Left cardiac atrium (tissue), 4 donors: Measurements from ENCODE around the gene EML1. TPM values are rescaled to one million over a fixed set of nuclear protein-coding genes. Genes with fewer than 3 reads are reported as not detected.

Experiments
- ATAC-seq, 2 donors: fragments of 200-7000 bp; cut with Tn5 transposase; one replicate each; pipeline ENCODE4 v1.9.1; 2020; ENCODE audit warnings: mild to moderate bottlenecking in 2 of 2, moderate library complexity in 2 of 2
- DNase-seq: peaks from one replicate; pipeline ENCODE4 v3.0.0-alpha.2; 2020
- intact Hi-C, 2 donors: fragments of 100-400 bp; cut with DNase I; formaldehyde crosslinking; loops; one replicate each; pipeline versions ENCODE4 v1.14.1 to v1.15.1; 2022 to 2023
- total RNA-seq, 2 donors: library from RNA; stranded (reverse); fragmentation: NEBNext Ultra II Directional; extraction: Animal tissue kit (Norgen Biotek cat#: 25700); gene quantifications; one replicate each; pipeline ENCODE4 v1.2.1, GENCODE V29; 2021
- donor health status: DM: no; HTN: yes; CAD: no.
- donor health status: DM: no; HTN: yes; CAD: no; lungs with severe emphysema.
- donor health status: DM: yes; HTN: yes; CAD: no.
- donor health status: Dilated cardiomyopathy.

EML1 gene
- total RNA-seq, 2 donors from 2014 or later = 23.7 to 24.6 TPM

DNA sequence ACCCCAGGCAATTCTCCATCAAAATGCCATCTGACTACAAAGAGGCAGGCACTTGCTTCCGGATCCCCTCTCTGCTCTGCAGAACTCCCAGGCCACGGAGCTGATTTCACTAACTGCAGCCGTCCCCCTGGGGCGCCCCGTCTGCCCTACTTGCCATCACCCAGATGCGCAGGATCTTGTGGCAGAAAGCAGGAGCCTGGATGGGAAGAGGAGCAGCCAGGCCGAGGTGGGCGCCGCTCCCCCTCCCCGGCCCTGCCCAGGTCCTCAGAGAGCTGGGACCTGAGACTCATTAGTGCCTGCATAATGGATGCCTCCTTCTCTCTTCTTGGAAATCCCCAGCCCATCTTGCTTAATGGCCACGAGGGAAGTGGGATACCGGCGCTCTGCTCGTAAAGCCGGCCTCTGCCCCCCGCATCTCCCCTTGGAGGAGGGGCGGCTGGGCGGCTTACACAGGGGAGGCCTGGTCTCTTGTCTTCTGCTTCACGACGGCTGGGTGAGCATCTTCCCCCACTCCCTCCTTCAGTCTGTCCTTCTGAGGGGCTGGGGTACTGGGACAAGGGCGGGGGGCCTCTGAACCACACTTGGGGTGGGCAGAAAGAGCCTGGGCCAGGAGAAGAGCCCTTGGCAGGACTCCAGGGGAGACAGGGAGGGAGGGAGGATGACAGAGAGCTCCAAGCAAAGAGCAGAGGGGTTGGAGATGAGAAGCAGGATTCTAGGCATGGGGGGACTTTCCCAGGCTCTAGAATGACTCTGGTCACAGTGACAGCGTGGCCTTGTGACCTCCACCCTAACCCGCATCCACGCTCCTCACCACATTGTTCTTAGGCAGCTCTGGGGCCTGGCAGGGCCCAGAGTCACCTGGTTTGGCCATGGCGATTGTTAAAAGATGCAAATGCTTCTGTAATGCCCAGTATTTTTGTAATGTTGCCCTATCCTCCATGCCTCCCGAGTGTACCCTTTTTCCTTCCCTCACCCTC is 19.4 kb upstream of the EML1 start:
- peak in 1 of 2 donors; percentile 30 for ATAC-seq
- no peak for DNase-seq
- intact Hi-C loops = no loop called here

DNA sequence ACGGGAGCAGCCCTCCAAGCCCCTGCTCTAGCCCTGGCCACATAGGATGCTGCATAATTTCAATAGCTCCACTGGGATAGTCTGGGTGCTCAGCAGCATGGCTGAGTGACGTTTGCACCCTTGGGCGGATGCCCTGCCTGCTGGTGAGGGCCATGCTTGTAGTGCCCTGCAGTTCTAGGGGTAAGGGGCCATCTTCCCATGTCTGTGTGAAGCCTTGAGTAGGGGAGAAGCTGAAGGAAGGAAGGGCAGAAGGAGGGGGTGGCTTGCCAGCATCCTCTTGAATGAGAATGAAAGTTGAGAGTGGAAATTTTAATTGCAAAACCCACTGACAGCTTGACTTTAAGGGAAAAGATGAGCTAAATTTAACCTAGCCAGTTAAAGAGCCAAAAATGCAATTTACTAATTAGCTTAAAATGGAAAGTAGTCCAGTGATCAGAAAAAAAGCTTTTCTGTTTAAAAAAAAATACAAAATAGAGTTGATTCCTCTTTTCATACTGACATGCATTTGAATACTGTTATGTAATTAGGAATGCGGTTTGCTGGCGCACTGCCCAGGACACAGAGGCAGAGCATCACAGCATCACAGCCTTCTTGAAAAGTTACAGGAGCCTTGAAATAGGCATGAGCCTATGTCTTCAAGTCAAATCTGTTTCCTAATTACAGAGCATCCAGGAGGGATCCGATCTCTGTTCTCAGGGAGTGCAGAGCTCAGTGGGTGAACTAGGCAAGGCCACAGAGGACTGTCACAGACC is 18.5 kb upstream of the EML1 start:
- ATAC-seq (peak in 1 of 2 donors; percentile 35), DNase-seq (peak; percentile 59)
- intact Hi-C loops = no loop called here

DNA sequence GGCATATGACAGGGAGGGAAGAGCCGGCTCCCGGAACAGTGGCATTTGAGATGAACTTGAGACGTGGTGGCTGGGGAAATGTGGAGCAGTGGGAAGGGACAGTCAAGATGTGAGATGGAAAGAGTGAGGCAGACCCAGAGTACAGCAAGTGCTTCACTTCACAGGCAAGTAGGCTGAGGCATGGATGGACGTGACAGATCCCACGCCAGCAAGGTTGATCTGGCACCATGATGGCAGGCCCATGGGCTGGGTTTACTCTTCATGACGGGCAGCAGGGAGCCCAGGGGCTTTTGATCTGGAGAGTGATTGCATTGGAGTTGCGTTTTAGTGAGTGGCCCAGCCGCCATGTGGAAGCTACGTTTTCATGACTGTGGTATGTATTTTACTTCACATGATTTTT is 17.9 kb upstream of the EML1 start:
- intact Hi-C loops = no loop called here
- no peak for ATAC-seq
- no peak for DNase-seq

DNA sequence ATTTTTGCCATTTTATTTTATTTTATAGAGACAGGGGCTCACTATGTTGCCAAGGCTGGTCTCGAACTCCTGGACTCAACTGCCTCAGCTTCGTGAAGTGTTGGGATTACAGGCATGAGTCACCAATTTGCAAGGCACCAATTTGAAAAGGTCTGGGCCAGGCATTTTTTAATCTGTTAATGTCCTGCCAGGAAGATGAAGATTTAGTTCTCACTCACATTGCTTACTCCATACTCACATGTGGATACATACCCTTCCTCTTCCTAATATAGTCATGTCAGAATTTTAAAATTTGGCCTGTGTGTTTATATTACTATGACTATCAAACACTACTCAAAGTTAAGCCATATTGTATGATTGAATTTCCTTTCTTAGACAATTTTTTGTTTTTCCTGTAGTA is 15.3 kb upstream of the EML1 start:
- intact Hi-C loops = no loop called here
- ATAC-seq (no peak), DNase-seq (no peak)

DNA sequence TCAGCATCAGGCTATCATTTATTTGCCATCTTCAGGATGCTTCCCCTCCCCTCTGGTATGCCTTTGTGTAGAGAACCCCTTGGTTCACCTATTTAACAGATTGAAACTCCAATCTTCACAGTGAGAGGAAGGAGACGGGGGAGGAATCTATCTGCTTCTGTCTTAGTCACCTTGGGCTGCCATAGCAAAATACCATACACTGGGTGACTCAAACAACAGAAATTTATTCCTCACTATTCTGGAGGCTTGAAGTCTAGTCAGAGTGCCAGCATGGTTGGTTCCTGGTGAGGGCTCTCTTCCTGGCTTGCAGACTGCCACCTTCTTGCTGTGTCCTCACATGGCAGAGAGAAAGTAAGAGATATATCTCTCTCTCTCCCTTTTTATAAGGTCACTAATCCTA is 13.5 kb upstream of the EML1 start:
- ATAC-seq (no peak), DNase-seq (no peak)
- intact Hi-C loops = no loop called here

DNA sequence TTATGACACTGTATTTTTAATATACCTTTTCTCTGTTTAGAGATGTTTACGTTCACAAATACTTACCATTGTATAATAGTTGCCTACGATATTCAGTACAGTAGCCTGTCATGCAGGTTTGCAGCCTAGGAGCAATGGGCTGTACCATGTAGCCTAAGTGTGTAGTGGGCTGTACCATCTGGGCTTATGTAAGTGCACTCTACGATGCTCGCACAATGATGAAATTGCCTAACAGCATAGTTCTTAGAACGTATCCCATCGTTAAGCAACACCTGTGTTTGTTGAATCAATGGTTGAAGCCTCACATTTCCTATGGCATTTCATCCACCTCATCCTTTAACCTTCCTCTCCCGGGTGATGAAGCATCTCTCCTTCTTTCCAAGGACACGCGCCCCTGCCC is 12.5 kb upstream of the EML1 start:
- DNase-seq (no peak), ATAC-seq (no peak)
- intact Hi-C loops = no loop called here

DNA sequence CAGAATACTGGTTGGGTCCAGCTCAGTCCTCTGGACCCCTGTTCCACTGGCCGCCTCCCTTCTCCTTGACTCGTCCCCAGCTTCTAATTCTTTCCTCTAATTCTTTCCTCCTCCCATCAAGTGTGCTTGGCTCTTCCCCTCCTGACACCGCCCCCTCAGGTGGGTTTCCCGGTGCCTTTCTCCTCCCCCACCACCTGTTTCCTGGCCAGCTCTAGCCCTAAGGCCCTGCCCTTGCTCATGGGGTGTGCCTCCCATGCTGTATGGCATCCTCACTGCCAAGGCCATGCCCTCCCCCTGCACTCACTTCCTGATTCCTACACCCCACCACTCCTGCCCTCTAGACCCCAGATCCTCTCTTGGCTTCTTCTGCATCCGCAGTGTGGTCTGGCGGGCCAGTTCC is 12.1 kb upstream of the EML1 start:
- intact Hi-C loops = no loop called here
- DNase-seq = no peak
- no peak for ATAC-seq

DNA sequence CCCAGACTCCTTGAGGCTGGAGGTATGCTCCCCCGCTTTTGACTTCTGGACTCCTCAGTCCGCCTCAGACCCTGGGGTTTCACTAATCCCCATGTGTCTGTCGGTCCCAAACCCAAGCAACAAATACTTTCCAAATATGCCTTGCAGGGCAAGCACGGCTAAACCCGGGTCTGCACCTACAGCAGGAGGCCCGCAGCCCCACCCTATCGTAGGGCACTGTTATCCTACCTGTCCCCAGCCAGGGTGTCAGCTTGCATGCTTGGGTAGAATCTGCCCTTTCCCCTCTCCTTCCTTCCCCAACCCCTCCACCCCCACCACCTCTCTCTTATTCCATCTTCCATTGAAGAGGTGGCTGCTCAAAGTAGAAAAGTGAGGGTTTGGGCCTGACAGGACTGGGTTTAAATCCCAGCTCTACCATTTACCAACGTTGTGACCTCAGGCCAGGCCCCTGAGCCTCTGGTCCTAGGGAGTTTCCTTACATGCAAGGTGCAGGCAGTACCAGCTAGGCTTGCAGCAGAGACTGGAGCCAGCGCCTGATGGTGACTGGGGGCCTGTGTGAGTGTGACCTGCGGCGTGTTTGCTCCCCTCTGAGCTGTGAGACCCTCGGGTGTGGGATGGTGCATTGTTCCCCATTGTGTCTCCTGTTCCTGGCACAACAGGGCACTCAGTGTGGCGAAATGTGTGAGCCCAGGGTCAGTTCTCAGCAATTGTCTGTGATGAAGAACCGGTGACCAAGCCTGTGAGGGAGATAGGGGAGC is 11.2 kb upstream of the EML1 start:
- ATAC-seq (no peak), DNase-seq (no peak)
- intact Hi-C loops = no loop called here

DNA sequence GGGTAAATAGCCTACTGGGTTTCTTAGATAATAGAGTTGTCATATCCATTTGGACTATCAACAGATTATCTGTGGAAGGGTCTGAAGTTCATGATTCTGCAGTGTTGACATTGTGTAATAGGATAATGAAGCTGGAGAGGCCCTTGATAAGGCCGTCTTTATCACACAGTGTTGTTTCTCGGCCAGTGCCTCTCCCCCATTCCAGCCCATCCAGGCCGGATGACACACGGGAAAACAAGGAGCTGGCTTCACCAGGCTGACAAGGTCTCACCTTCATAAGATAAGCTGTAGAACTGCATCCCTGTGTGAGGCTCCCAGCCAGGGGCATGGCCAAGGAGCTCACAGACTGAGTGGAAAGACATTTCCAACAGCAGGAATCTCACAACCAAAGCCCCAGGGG is 8.7 kb upstream of the EML1 start:
- peak; percentile 48 to 84 for ATAC-seq
- intact Hi-C loops = no loop called here

DNA sequence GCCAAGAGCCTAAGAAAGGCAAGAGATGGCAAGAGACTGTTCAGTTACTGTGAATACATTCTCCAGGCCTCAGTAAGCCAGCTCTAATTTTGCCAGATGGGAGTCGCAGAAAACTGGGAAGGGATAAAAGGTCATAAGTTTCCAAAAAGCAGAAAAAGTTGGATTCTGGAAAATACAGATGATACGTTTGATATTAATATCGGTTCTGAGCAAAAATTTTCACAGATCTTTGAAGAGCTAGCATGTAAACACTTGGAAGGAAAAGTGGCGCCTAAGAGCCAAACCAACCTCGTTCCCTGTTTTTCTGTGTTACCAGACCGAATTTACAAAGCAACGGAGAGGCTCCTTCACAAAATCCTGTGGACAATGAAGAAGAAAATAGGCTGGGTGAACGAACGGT is 7.8 kb upstream of the EML1 start:
- DNase-seq = no peak
- ATAC-seq = no peak
- intact Hi-C loops = no loop called here

More for the DNA sequence above, 8.7 kb upstream of the EML1 start:
- no peak for DNase-seq

DNA sequence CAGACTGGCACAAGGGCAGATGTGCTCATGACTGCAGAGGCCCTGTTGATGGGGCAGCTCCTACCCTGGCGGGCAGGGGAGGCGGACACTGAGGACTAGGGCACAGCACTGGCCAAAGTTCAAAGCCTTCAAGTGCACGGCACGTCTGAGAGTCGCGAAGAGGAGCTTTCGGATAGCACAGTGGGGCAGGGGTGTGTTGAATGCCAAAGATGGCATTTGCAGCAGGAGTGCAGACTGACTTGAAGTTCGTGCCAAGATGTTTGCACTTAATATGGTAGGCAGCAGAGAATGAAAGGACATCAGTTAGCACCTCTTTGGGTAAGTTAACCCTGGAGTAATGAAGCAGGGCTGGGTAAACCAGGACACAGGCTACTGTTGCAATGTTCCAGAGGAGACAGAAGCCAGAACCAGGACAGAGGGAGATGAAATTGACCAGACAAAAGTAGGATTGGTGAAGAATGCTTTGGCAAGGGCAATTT is 6.7 kb upstream of the EML1 start:
- intact Hi-C loops = no loop called here
- DNase-seq (no peak), ATAC-seq (peak; percentile 79 to 83)

DNA sequence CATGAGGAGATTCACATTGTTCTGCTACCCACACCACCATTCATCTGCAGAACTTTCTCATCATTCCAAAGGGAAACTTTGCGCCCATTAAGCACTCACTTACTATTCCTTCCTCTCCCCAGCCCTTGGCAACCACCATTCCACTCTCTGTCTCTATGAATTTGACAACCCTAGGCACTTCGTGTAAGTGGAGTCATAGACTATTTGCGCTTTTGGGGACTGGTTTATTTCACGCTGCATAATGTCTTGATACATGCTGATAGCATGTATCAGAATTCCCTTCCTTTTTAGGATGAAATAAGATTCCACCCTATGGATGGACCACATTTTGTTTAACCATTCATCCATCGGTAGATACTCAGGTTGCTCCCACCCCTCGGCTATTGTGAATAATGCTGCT is 4.5 kb upstream of the EML1 start:
- intact Hi-C loops = no loop called here
- ATAC-seq = no peak
- DNase-seq = no peak

DNA sequence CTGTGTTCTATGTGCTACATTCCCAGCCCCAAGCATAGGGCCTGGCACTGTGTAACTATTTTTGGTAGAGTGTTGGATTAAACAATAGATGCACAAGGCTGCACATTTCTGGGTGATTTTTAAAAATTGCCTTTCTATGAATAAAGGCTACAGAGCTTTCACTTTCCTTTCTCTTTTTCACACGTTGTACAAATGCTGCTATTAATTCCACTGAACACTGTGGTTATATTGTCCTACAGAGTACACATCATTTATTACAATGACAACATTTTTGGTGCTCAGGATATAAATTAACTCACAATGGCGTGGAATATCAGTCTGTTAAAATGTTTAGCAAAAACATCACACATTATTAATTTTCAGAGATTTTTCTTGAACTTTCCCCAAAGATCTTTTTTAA is 3.6 kb upstream of the EML1 start:
- intact Hi-C loops = no loop called here
- ATAC-seq = no peak
- no peak for DNase-seq

DNA sequence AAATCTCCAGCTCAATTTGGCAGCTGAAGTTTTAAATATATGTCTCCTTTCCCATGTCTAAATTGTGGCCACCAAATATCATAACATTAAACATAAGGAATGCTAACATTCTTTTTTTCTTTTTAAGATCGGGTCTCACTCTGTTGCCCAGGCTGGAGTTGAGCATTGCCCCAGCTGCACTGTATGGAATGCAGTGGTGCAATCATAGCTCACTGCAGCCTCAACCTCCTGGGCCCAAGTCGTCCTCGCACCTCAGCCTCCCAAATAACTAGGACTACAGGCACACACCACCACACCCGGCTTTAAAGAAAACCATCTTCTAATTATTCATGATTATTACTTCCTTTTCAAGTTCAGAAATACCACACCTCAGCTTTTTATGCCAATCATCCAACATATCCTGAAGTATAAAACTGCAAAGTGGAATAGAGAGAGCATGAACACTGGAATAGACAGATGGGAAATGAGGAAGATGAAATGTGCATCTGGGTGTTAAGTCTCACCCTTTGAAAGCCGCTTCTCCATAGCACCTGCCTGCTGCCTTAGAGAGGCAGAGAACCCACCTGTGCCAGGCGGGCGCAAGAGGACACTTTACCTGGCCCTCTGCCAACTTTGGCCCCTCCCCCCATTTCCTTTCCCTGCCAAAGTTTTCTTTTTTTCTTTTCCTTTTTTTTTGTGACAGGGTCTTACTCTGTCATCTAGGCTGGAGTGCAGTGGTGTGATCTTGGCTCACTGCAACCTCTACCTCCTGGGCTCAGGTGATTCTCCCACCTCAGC is 2.8 kb upstream of the EML1 start:
- intact Hi-C loops = loop anchor here (5.0 kb wide), 2 partner anchors 33 to 58 kb away; no protein-coding TSS in a partner anchor
- ATAC-seq = no peak
- DNase-seq = no peak

DNA sequence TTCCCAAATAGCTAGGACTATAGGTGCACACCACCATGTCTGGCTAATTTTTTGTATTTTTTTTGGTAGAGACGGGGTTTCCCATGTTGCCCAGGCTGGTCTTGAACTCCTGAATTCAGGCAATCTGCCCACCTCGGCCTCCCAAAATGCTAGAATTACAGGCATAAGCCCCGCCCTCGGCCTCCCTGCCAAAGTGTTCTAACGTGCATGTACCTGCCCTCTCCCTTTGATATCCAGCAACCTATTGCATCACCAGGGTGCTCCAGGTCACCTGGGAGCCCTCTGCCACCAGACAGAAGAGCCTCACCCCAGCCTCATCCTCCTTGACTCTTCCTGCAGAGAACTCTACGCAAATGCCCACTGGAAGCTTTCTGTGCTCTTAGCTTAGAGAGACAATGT is 2.2 kb upstream of the EML1 start:
- intact Hi-C loops = loop anchor here (5.0 kb wide), 2 partner anchors 34 to 59 kb away; no protein-coding TSS in a partner anchor
- DNase-seq = peak; percentile 28
- no peak for ATAC-seq

DNA sequence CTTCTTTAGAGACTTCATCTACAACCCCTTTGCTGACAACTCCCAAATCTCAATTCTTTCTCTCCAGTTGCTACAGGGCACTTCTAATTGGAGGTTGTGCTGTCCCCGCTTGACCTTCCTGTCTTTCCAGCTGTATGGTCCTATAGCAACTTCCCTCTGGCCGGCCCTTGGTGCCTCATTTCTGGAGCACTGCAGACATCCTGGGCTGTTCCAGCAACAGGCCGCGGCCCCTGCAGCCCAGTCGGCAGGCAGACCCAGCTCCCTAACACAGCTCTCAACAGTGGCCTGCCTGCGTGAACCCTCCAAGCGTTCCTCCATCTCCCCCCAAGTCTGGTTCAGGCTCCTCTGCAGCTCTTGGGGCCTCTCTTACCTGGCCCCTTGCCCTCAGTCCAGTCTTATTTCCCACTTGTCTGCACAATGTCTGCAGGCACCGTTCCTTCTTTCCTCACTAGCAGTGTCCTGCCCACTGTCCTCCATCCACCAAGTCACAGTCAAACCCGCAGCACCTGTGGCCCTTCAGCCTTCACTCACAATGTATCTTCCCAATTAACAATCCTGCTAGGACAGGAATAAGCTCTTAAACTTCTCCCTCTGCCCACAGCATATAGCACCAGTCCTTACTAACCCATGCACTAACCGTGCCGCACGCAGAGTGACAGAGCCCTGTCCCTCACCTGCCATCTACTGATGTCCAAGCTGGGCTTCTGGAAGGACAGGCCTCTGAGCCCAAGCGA is 1.6 kb upstream of the EML1 start:
- intact Hi-C loops = loop anchor here (5.0 kb wide), 2 partner anchors 34 to 59 kb away; no protein-coding TSS in a partner anchor
- ATAC-seq (peak in 1 of 2 donors; percentile 5), DNase-seq (no peak)

DNA sequence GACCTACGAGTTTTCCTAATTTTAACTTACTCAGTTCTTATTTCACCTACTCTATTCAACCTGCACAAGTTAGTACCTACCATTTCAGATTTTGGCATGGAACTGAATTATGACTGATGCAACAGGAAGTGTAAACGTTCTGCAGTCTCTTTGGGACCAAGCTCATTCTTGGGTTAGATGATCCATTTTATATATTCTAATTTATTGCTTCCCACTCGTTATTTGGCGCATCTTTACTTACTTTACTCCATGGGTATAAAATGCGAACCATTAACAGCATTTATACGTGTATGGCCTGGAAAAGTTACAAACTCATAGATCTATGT is 1.0 kb upstream of the EML1 start:
- intact Hi-C loops = loop anchor here (5.0 kb wide), 2 partner anchors 35 to 60 kb away; no protein-coding TSS in a partner anchor

More for the DNA sequence above, 1.0 kb upstream of the EML1 start:
- DNase-seq (no peak), ATAC-seq (no peak)
